ENCODE measurements around the gene TNKS2. TPM values are rescaled to one million over a fixed set of nuclear protein-coding genes. Genes with fewer than 3 reads are reported as not detected.
A peak's percentile ranks its signal among the peaks of the same experiment; 100 is the strongest.

Gene TNKS2
- polyA plus RNA-seq, 1 of the 3 experiments (the other 2 are of a cell fraction): 12.5 TPM

- no peak for TF ChIP-seq CTCF (IDR thresholded peaks at IDR 0.05)
These were observed 88.7 kb downstream of the TNKS2 start (continued) for GRCh38 chr10:91886954-91887271.

- CTCF ChIA-PET: interaction anchor here (0.8 to 1.4 kb wide), 6 partner anchors 12 to 129 kb away, joined by 3 read pairs; no protein-coding TSS in a partner anchor
These were observed 89.2 kb downstream of the TNKS2 start for GRCh38 chr10:91887272-91888076.

GRCh38 chr10:91891125-91892001 is 93.1 kb downstream of the TNKS2 start:
- TF ChIP-seq JUND (IDR thresholded peaks at IDR 0.05): 0 out of 2 replicates have a peak, but pooled peaks have one; percentile 8
- TF ChIP-seq GABPA (IDR thresholded peaks at IDR 0.05; ENCODE audit: low read depth): no peak
- Histone ChIP-seq H3F3A (replicated peaks; ENCODE audit: insufficient read depth) (peaks cover 2% of the 10 kb centered on the region), H4K20me1 (ENCODE audit: insufficient read depth) (no peaks in the 10 kb centered on the region), H3K4me2 (no peak overlapping the region), H3K9me3 (no peaks in the 10 kb centered on the region), H3K4me3 (ENCODE audit: low read depth in 2 of 2, low read length in 1 of 2) (no peak overlapping the region), H2AFZ (ENCODE audit: low read depth) (no peak overlapping the region), H3K9ac (no peak overlapping the region), H3K4me1 (ENCODE audit: control insufficient read depth in 1 of 2, insufficient read depth in 2 of 2, low read depth in 1 of 2, low read length in 1 of 2) (peaks cover 0 to 9% of the 10 kb centered on the region in 2 experiments; a peak in 2 of 4 replicates), H3K79me2 (ENCODE audit: insufficient read depth) (no peaks in the 10 kb centered on the region), H3K36me3 (replicated peaks in 1 of 2; ENCODE audit: control insufficient read depth in 1 of 2, insufficient read depth in 2 of 2, low read length in 1 of 2) (no peaks in the 10 kb centered on the region), H3K9me2 (no peaks in the 10 kb centered on the region), H3K27me3 (ENCODE audit: insufficient read depth) (no peaks in the 10 kb centered on the region), H3K27ac (ENCODE audit: low read depth in 2 of 2, low read length in 1 of 2) (no peak overlapping the region)
- 100% methylated on average over 1 of the region's 1 CpG for WGBS (ENCODE audit: low lambda C conversion rate)
- ChIA-PET CTCF (interaction anchor here (1.0 kb wide), 1 partner anchor 21 kb away, joined by 4 read pairs; no protein-coding TSS in a partner anchor), POLR2A (no interaction called here)
- no peak for DNase-seq

More at GRCh38 chr10:91887272-91888076, 89.2 kb downstream of the TNKS2 start:
- POLR2A ChIA-PET: interaction anchor here (1.0 to 1.4 kb wide), 2 partner anchors 21 to 89 kb away, joined by 4 to 6 read pairs; partner anchors contain the start of gene TNKS2
- H4K20me1 ChIP-seq (ENCODE audit: insufficient read depth): no peaks in the 10 kb centered on the region
- H3K79me2 ChIP-seq (ENCODE audit: insufficient read depth): no peaks in the 10 kb centered on the region
- H3K9me2 ChIP-seq: no peaks in the 10 kb centered on the region
- H3K4me1 ChIP-seq (ENCODE audit: control insufficient read depth in 1 of 2, insufficient read depth in 2 of 2, low read depth in 1 of 2, low read length in 1 of 2): peaks cover 0 to 9% of the 10 kb centered on the region in 2 experiments; a peak in 2 of 4 replicates
- no peak overlapping the region; the same call in 1 of the 2 replicates for H3K9ac ChIP-seq
- no peaks in the 10 kb centered on the region for H3F3A ChIP-seq (replicated peaks; ENCODE audit: insufficient read depth)
- 4% methylated on average over 34 of the region's 59 CpGs for WGBS (ENCODE audit: low lambda C conversion rate)
- no peak overlapping the region for H3K27ac ChIP-seq (ENCODE audit: low read depth in 2 of 2, low read length in 1 of 2)
- peak overlapping the region; percentile 78 for H3K4me2 ChIP-seq
- H2AFZ ChIP-seq (ENCODE audit: low read depth): peak overlapping the region; percentile 94
- H3K27me3 ChIP-seq (ENCODE audit: insufficient read depth): no peaks in the 10 kb centered on the region
- peak; percentile 84 for DNase-seq
- TF ChIP-seq TEAD4 (IDR thresholded peaks at IDR 0.05; ENCODE audit: borderline replicate concordance, insufficient read depth): no peak
- 0 out of 2 replicates have a peak, but pooled peaks have one; percentile 9 for TF ChIP-seq GATA2 (CRISPR knock-in tag; IDR thresholded peaks at IDR 0.05)
- peak; percentile 65 for TF ChIP-seq MAX (IDR thresholded peaks at IDR 0.05; ENCODE audit: low read depth)
- peak; percentile 49; the same call in 1 of the 2 replicates for TF ChIP-seq USF1 (IDR thresholded peaks at IDR 0.05; ENCODE audit: borderline replicate concordance, low read depth)
- TF ChIP-seq SIN3A (IDR thresholded peaks at IDR 0.05; ENCODE audit: borderline replicate concordance, low read depth, low read length): 0 out of 2 replicates have a peak, but pooled peaks have one; percentile 14
- no peaks in the 10 kb centered on the region for H3K36me3 ChIP-seq (replicated peaks in 1 of 2; ENCODE audit: control insufficient read depth in 1 of 2, insufficient read depth in 2 of 2, low read length in 1 of 2)
- H3K9me3 ChIP-seq: no peaks in the 10 kb centered on the region
- peak overlapping the region; percentile 58 to 63 for H3K4me3 ChIP-seq (ENCODE audit: low read depth in 2 of 2, low read length in 1 of 2)
